H1 (cell line): ENCODE data around the gene CSF2. TPM values are rescaled to one million over a fixed set of nuclear protein-coding genes. Genes with fewer than 3 reads are reported as not detected.

Experiments used
- CTCF ChIA-PET: fragments of 300-600 bp; sonication (Branson Sonifier 250); formaldehyde crosslinking; loops from one replicate; lab custom pipeline; 2021; ENCODE audit not compliant: partially characterized antibody; lab: Charles Lee
- POLR2A ChIA-PET: fragments of 300-600 bp; sonication (Branson Sonifier 250); formaldehyde crosslinking; loops from one replicate; lab custom pipeline; 2021; ENCODE audit warnings: inconsistent platforms; ENCODE audit not compliant: partially characterized antibody; lab: Charles Lee
- DNase-seq, 2 experiments: peaks; one replicate each; pipeline versions ENCODE4 v3.0.0 to v3.0.0-alpha.2; 2010 to 2022; ENCODE audit warnings: low spot score in 2 of 2, low read depth in 1 of 2, mixed read lengths in 1 of 2
- FAIRE-seq: peaks from 2 replicates; lab custom pipeline; 2011; peaks lifted over from hg19 to GRCh38; lab: Jason Lieb, UNC
- H2AFZ ChIP-seq: 2 replicates; pipeline ENCODE4 v1.8.1; 2012; ENCODE audit warnings: low read length, inconsistent platforms
- H2AK5ac ChIP-seq: 2 replicates; pipeline ENCODE4 v1.6.1; 2013; ENCODE audit warnings: low read depth, low read length
- H2BK120ac ChIP-seq: replicated peaks from 2 replicates; pipeline ENCODE3; 2013; ENCODE audit warnings: low read depth, low read length, inconsistent platforms
- H2BK12ac ChIP-seq: 2 replicates; pipeline ENCODE4 v1.6.1; 2013; ENCODE audit warnings: low read depth, low read length
- H2BK15ac ChIP-seq: 2 replicates; pipeline ENCODE4 v1.6.1; 2013; ENCODE audit warnings: low read length
- H2BK20ac ChIP-seq: 2 replicates; pipeline ENCODE4 v1.6.1; 2013; ENCODE audit warnings: low read length
- H2BK5ac ChIP-seq: 2 replicates; pipeline ENCODE4 v1.6.1; 2013; ENCODE audit warnings: low read depth, low read length
- H3K14ac ChIP-seq: 2 replicates; pipeline ENCODE4 v1.6.1; 2013; ENCODE audit warnings: inconsistent platforms; ENCODE audit not compliant: insufficient read length
- H3K18ac ChIP-seq: 2 replicates; pipeline ENCODE4 v1.6.1; 2013; ENCODE audit warnings: low read length; ENCODE audit errors: extremely low read depth
- H3K23ac ChIP-seq: 2 replicates; pipeline ENCODE4 v1.6.1; 2013; ENCODE audit warnings: inconsistent platforms; ENCODE audit not compliant: insufficient read length
- H3K23me2 ChIP-seq: 2 replicates; pipeline ENCODE4 v1.6.1; 2013; ENCODE audit warnings: low read depth, low read length
- H3K27ac ChIP-seq: 2 replicates; pipeline ENCODE4 v1.6.1; 2011; ENCODE audit warnings: low read depth, low read length, inconsistent platforms
- H3K27me3 ChIP-seq, 4 experiments: replicated peaks in 1 of 4; 1 replicate in 1 of 4; 2 replicates in 3 of 4; pipeline versions ENCODE4 v1.6.1 to v1.8.1; 2011 to 2013; ENCODE audit warnings: low read length in 3 of 4, mild to moderate bottlenecking in 3 of 4, inconsistent platforms in 2 of 4, mixed read lengths in 2 of 4, moderate library complexity in 1 of 4; ENCODE audit not compliant: control insufficient read depth in 3 of 4, insufficient read depth in 3 of 4; ENCODE audit errors: extremely low read depth in 1 of 4
- H3K36me3 ChIP-seq, 4 experiments: 2 replicates each; pipeline versions ENCODE4 v1.6.1 to v1.8.1; 2011 to 2013; ENCODE audit warnings: mild to moderate bottlenecking in 4 of 4, low read length in 3 of 4, moderate library complexity in 2 of 4, control low read depth in 1 of 4, inconsistent platforms in 1 of 4; ENCODE audit not compliant: insufficient read depth in 4 of 4, control insufficient read depth in 2 of 4
- H3K4ac ChIP-seq: replicated peaks from 2 replicates; pipeline ENCODE3; 2013; ENCODE audit warnings: low read length, low read depth, mixed read lengths, inconsistent platforms; ENCODE audit not compliant: insufficient read length
- H3K4me1 ChIP-seq, 4 experiments: replicated peaks in 1 of 4; 1 replicate in 1 of 4; 2 replicates in 3 of 4; pipeline versions ENCODE4 v1.6.1 to v1.8.1; 2011 to 2013; ENCODE audit warnings: low read length in 3 of 4, inconsistent platforms in 2 of 4, mixed read lengths in 1 of 4; ENCODE audit not compliant: insufficient read depth in 4 of 4, control insufficient read depth in 3 of 4
- H3K4me2 ChIP-seq, 2 experiments: 2 replicates each; pipeline versions ENCODE4 v1.6.1 to v1.8.1; 2011 to 2013; ENCODE audit warnings: low read depth in 2 of 2, low read length in 2 of 2, control low read depth in 1 of 2, inconsistent platforms in 1 of 2, mild to moderate bottlenecking in 1 of 2; ENCODE audit not compliant: insufficient read depth in 1 of 2
- H3K4me3 ChIP-seq, 4 experiments: fragments of 200-600, 300-600 bp in 1 of 4; sonication (generic), shearing (Covaris generic), sonication (Bioruptor Twin) in 1 of 4; 2 replicates each; pipeline versions ENCODE4 v1.5.1 to v1.8.1; 2011 to 2016; ENCODE audit warnings: low read length in 4 of 4, low read depth in 3 of 4, control low read depth in 2 of 4, inconsistent platforms in 2 of 4, mild to moderate bottlenecking in 2 of 4, mixed read lengths in 1 of 4, moderate library complexity in 1 of 4; ENCODE audit not compliant: insufficient read depth in 2 of 4; ENCODE audit errors: extremely low read depth in 1 of 4
- H3K56ac ChIP-seq: replicated peaks from 2 replicates; pipeline ENCODE3; 2013; ENCODE audit warnings: low read depth, mild to moderate bottlenecking, mixed read lengths, low read length, inconsistent platforms; ENCODE audit not compliant: insufficient read length
- H3K79me1 ChIP-seq: 2 replicates; pipeline ENCODE4 v1.6.1; 2013; ENCODE audit warnings: low read depth, low read length, control low read depth
- H3K79me2 ChIP-seq, 2 experiments: 2 replicates each; pipeline versions ENCODE4 v1.6.1 to v1.8.1; 2012 to 2013; ENCODE audit warnings: low read length in 2 of 2, mild to moderate bottlenecking in 2 of 2, inconsistent platforms in 1 of 2; ENCODE audit not compliant: insufficient read depth in 2 of 2, control insufficient read depth in 1 of 2
- H3K9ac ChIP-seq, 4 experiments: replicated peaks in 1 of 4; 1 replicate in 1 of 4; 2 replicates in 3 of 4; pipeline versions ENCODE4 v1.6.1 to v1.8.1; 2011 to 2013; ENCODE audit warnings: low read depth in 3 of 4, low read length in 3 of 4, control low read depth in 2 of 4, mild to moderate bottlenecking in 2 of 4, moderate library complexity in 2 of 4, inconsistent platforms in 1 of 4; ENCODE audit errors: extremely low read depth in 1 of 4
- H3K9me3 ChIP-seq, 2 experiments: 2 replicates each; pipeline versions ENCODE4 v1.6.1 to v1.8.1; 2012 to 2013; ENCODE audit warnings: mild to moderate bottlenecking in 2 of 2, moderate library complexity in 2 of 2, control low read depth in 1 of 2, inconsistent platforms in 1 of 2, low read depth in 1 of 2, low read length in 1 of 2, mixed read lengths in 1 of 2; ENCODE audit not compliant: insufficient read depth in 2 of 2
- H4K20me1 ChIP-seq, 2 experiments: replicated peaks in 1 of 2; 2 replicates each; pipeline versions ENCODE3 to v1.8.1; 2011 to 2013; ENCODE audit warnings: inconsistent platforms in 2 of 2, low read length in 2 of 2, mild to moderate bottlenecking in 1 of 2; ENCODE audit not compliant: insufficient read depth in 2 of 2, control insufficient read depth in 1 of 2
- H4K5ac ChIP-seq: 2 replicates; pipeline ENCODE4 v1.6.1; 2013; ENCODE audit warnings: low read length, low read depth, mixed read lengths, inconsistent platforms; ENCODE audit not compliant: insufficient read length
- H4K8ac ChIP-seq: 2 replicates; pipeline ENCODE4 v1.8.0; 2013; ENCODE audit warnings: mild to moderate bottlenecking, moderate library complexity, low read length, inconsistent platforms; ENCODE audit not compliant: insufficient read depth; ENCODE audit errors: extremely low read depth
- H4K91ac ChIP-seq: replicated peaks from 2 replicates; pipeline ENCODE3; 2013; ENCODE audit warnings: low read length, mixed read lengths, inconsistent platforms; ENCODE audit not compliant: insufficient read length
- RAD21 ChIP-seq, 2 experiments: IDR thresholded peaks in 1 of 2; conservative IDR thresholded peaks in 1 of 2; 2 replicates each; pipeline ENCODE4 v1.6.1; 2011; ENCODE audit warnings: low read depth in 2 of 2, low read length in 2 of 2, improper control_type of control experiment in 1 of 2, inconsistent platforms in 1 of 2, mild to moderate bottlenecking in 1 of 2, moderate library complexity in 1 of 2
- RNF2 ChIP-seq: fragments of 200-900, 300-1000 bp; sonication (generic); IDR thresholded peaks from 2 replicates; pipeline ENCODE4 v1.7.1; 2016; ENCODE audit warnings: borderline replicate concordance, low read depth, mild to moderate bottlenecking, antibody characterized with exemption, low read length; ENCODE audit not compliant: poor library complexity, severe bottlenecking; ENCODE audit errors: missing control alignments
- SAP30 ChIP-seq: fragments of 300-600 bp; sonication (generic); IDR thresholded peaks from 2 replicates; pipeline ENCODE4 v1.7.1; 2012; ENCODE audit warnings: low read length, moderate library complexity, mild to moderate bottlenecking, inconsistent platforms; ENCODE audit not compliant: insufficient read depth, insufficient replicate concordance
- TAF7 ChIP-seq: optimal IDR thresholded peaks from 2 replicates; pipeline ENCODE3; 2011; ENCODE audit warnings: low read depth, mild to moderate bottlenecking, inconsistent platforms, low read length, moderate library complexity, borderline replicate concordance
- TCF12 ChIP-seq: IDR thresholded peaks from 2 replicates; pipeline ENCODE4 v1.6.1; 2011; ENCODE audit warnings: low read depth, mild to moderate bottlenecking, low read length
- TEAD4 ChIP-seq: IDR thresholded peaks from 2 replicates; pipeline ENCODE4 v1.6.1; 2012; ENCODE audit warnings: low read depth, low read length, inconsistent platforms, mixed read lengths
- YY1 ChIP-seq: IDR thresholded peaks from 2 replicates; pipeline ENCODE4 v1.6.1; 2011; ENCODE audit warnings: low read depth, mild to moderate bottlenecking, low read length
- WGBS, 2 experiments: shearing (Covaris generic) in 1 of 2; methylation state at CpG; one replicate each; pipeline versions ENCODE4 v1.1.6 to v1.1.7; 2013 to 2015; ENCODE audit warnings: low lambda C conversion rate in 2 of 2, mixed read lengths in 2 of 2, inconsistent platforms in 1 of 2, low coverage in 1 of 2, missing lambda C conversion rate in 1 of 2; ENCODE audit not compliant: insufficient replicate concordance in 2 of 2, insufficient coverage in 1 of 2, insufficient read length in 1 of 2; ENCODE audit errors: extremely low coverage in 1 of 2, missing lambda C conversion rate in 1 of 2; 5-methylcytosine and 5-hydroxymethylcytosine counted together
- polyA plus RNA-seq, 7 experiments: library from polyadenylated mRNA; depleted of rRNA in 3 of 7; stranded (reverse) in 5 of 7; unstranded in 2 of 7; fragments of >200 nt in 5 of 7; fragments of 200-250 nt in 2 of 7; gene quantifications; 1 replicate in 5 of 7; 2 replicates in 1 of 7; 4 replicates in 1 of 7; pipeline versions ENCODE4 v1.2.1 to v1.2.3, GENCODE V29; 2011 to 2013; ENCODE audit warnings: missing spikeins in 2 of 7, mixed read lengths in 2 of 7
- total RNA-seq: library from RNA; stranded (reverse); fragmentation: NEBNext Ultra II Directional; extraction: Animal tissue kit (Norgen Biotek cat#: 25700); gene quantifications from 2 replicates; pipeline ENCODE4 v1.2.1, GENCODE V29; 2021
- TF ChIP-seq, protein P1 (sequence below): IDR thresholded peaks from 2 replicates; pipeline ENCODE4 v1.6.1; 2012; ENCODE audit warnings: inconsistent platforms
- TF ChIP-seq, protein P2 (sequence below), 3 experiments: IDR thresholded peaks; 1 replicate in 2 of 3; 2 replicates in 1 of 3; pipeline versions ENCODE4 v1.5.1 to v1.6.1; 2011; ENCODE audit warnings: low read length in 3 of 3, mild to moderate bottlenecking in 3 of 3, inconsistent platforms in 2 of 3, low read depth in 1 of 3, moderate library complexity in 1 of 3; ENCODE audit not compliant: insufficient read depth in 1 of 3; ENCODE audit errors: control extremely low read depth in 1 of 3
- TF ChIP-seq, protein P3 (sequence below): IDR thresholded peaks from 2 replicates; pipeline ENCODE4 v1.6.1; 2012; ENCODE audit warnings: inconsistent platforms

Gene CSF2
- total and polyA plus RNA-seq, 2 of the 8 experiments (the other 6 are each of a cell fraction or from before 2014, with no cell fraction given) = not detected

DNA sequence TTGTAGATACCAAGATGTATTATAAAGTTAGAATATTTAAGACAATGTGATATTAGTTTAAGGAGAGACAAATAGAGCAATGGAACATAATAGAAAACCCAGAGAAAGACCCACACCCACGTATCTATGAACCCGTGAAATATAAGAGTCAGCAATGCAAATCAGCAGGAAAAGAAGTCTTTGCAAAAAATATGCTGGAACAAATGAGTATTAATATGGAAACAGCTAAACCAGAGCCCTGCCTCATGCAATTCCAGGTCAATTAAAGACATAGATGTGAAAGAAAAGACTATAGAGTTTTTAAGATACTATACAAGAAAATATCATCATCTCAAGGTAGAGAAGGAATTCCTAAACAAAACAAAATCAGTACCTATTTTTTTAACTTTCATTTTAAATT lies 36.2 kb upstream of the CSF2 start:
- H3K9ac ChIP-seq = no peak overlapping the region
- CTCF ChIA-PET = interaction anchor here (1.6 kb wide), 1 partner anchor 28 kb away, joined by 4 read pairs; no protein-coding TSS in a partner anchor
- no peak overlapping the region for H3K14ac ChIP-seq
- POLR2A ChIA-PET = no interaction called here
- H3K18ac ChIP-seq = no peak overlapping the region
- 84% methylated on average over 2 of the region's 2 CpGs; no CpG with 5 or more reads in 1 of the 2 experiments for WGBS, 2 experiments
- H4K20me1 ChIP-seq = no peaks in the 10 kb centered on the region
- H2AK5ac ChIP-seq = no peak overlapping the region
- no peak overlapping the region for H3K56ac ChIP-seq
- no peaks in the 10 kb centered on the region for H3K79me1 ChIP-seq
- no peak overlapping the region for H2BK120ac ChIP-seq
- no peaks in the 10 kb centered on the region for H3K9me3 ChIP-seq
- no peaks in the 10 kb centered on the region for H3K36me3 ChIP-seq
- H2BK12ac ChIP-seq = no peak overlapping the region
- no peak for DNase-seq
- H2AFZ ChIP-seq = no peak overlapping the region
- no peak overlapping the region for H2BK20ac ChIP-seq
- H3K4me2 ChIP-seq = no peak overlapping the region
- no peaks in the 10 kb centered on the region for H3K27me3 ChIP-seq
- H3K23me2 ChIP-seq = no peaks in the 10 kb centered on the region
- no peak overlapping the region for H4K8ac ChIP-seq
- H4K5ac ChIP-seq = no peak overlapping the region
- no peak overlapping the region for H3K4ac ChIP-seq
- no peak overlapping the region for H2BK5ac ChIP-seq
- no peaks in the 10 kb centered on the region for H3K79me2 ChIP-seq
- H4K91ac ChIP-seq = no peak overlapping the region
- no peak for FAIRE-seq
- H2BK15ac ChIP-seq = no peak overlapping the region
- H3K4me3 ChIP-seq = no peak overlapping the region
- H3K27ac ChIP-seq = no peak overlapping the region
- H3K23ac ChIP-seq = no peak overlapping the region
- H3K4me1 ChIP-seq = no peaks in the 10 kb centered on the region
- TF ChIP-seq RAD21 (IDR thresholded peaks at IDR 0.05 in 1 of 2, conservative IDR thresholded peaks at IDR 0.05 in 1 of 2; ENCODE audit: low read depth in 2 of 2, low read length in 2 of 2) = no peak
- no peak for TF ChIP-seq TEAD4
- TF ChIP-seq SAP30 = no peak
- TF ChIP-seq, protein P1, sequence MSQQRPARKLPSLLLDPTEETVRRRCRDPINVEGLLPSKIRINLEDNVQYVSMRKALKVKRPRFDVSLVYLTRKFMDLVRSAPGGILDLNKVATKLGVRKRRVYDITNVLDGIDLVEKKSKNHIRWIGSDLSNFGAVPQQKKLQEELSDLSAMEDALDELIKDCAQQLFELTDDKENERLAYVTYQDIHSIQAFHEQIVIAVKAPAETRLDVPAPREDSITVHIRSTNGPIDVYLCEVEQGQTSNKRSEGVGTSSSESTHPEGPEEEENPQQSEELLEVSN = no peak
- TF ChIP-seq YY1 = no peak
- TF ChIP-seq, protein P2, sequence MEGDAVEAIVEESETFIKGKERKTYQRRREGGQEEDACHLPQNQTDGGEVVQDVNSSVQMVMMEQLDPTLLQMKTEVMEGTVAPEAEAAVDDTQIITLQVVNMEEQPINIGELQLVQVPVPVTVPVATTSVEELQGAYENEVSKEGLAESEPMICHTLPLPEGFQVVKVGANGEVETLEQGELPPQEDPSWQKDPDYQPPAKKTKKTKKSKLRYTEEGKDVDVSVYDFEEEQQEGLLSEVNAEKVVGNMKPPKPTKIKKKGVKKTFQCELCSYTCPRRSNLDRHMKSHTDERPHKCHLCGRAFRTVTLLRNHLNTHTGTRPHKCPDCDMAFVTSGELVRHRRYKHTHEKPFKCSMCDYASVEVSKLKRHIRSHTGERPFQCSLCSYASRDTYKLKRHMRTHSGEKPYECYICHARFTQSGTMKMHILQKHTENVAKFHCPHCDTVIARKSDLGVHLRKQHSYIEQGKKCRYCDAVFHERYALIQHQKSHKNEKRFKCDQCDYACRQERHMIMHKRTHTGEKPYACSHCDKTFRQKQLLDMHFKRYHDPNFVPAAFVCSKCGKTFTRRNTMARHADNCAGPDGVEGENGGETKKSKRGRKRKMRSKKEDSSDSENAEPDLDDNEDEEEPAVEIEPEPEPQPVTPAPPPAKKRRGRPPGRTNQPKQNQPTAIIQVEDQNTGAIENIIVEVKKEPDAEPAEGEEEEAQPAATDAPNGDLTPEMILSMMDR (IDR thresholded peaks at IDR 0.05; ENCODE audit: control extremely low read depth in 1 of 3, insufficient read depth in 1 of 3, low read depth in 1 of 3, low read length in 3 of 3) = no peak
- no peak for TF ChIP-seq TCF12
- no peak for TF ChIP-seq TAF7
- TF ChIP-seq RNF2 = no peak
- TF ChIP-seq, protein P3, sequence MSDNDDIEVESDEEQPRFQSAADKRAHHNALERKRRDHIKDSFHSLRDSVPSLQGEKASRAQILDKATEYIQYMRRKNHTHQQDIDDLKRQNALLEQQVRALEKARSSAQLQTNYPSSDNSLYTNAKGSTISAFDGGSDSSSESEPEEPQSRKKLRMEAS = no peak
